Right kidney (tissue), 1 donor: ENCODE results near the gene OPN4.

Experiments
- DNase-seq: peaks from one replicate; pipeline ENCODE4 v3.0.0-alpha.2; 2016

The OPN4 gene

GRCh38 chr10:86647773-86648703, 6.3 kb upstream of the OPN4 start:
- DNase-seq: no peak

DNA sequence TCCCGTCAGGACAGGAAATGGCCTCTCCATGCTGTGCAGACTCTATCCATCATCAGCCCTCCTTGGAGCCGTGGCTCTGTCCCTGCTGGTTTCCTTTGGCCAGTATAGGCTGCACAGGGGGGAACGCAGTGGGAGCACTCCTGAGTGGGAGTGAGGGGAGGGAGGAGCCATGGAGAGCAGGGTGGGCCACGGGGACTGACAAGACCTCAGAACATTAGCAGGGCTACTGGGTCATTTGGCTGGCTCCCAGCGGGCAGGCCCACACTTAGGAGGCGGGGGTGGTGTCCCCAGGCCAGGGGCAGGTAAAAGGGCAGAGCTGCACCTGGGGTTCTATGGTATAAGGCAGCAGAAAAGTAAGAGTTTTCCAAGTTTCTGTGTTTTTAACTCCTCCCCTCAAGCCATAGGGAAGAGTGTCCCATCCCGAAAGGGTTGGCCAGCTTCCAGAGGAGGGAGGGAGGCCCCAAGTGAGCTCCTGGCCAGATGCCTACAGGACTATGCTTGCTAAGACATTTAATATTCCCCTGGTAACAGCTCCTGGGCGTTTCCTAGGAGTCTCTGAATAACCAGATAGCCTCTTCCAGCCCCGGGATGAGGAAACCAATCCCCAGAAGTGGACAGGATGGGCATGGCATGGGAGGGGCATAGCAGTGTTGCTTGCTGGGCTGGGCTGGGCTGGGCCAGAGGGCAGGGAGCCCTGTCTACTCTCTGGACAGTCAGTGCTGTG, 5.5 kb upstream of the OPN4 start:
- DNase-seq: no peak

DNA sequence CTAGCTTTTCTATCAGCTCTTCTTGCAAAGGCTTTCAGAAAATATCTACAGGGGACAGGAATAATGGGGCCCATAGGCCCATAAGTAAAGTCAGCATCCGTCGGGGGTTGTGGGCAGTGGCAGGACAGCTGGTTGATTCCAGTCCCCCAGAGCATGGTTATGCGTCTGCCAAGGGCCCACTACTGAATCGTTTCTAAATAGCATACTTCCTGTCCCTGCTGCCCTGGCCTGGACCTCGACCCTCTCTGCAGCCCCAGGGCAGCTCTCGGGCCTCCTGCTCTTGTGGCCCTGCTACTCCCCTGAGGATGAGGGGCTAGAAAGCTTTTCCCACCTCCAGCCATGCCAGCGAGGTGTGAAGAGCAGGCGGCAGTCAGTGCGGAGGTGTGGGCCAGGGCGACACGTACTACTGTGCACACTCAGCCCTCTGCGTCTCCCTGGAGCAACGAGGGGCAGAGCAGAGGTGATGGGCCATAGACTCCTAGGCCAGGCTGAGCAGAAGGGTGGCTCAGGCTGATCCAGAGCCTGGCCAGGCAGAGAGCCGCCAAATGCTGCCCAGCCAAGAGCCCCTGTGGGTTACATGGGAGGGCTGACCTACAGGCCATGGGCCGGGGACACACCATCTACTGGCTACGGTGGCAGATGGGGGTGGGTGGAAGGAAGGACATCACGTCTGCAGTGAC, 4.7 kb upstream of the OPN4 start:
- no peak for DNase-seq

GRCh38 chr10:86650151-86650550, 4.2 kb upstream of the OPN4 start:
- no peak for DNase-seq

DNA sequence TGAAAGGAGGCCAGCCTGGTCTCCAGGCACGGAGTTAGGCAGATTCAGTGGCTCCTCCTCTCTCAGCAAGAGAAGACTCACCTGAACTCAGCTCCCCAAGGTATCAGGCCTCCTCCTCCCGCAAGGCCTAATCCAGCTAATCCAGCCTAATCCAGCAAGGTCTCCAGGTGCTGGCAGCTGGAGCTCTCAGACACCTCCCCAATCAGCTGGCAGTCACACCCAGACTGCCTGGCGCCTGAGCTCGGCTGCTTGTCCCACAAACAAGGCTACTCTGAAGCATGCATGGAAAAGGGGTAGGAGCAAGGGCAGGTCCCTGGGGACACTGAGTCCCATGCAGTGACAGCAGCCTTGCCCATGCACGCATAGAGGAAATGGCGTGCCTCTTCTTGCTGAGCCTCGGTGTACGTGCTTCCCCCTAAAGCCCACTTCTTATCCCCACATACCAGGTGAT, 3.3 kb upstream of the OPN4 start:
- DNase-seq: no peak

DNA sequence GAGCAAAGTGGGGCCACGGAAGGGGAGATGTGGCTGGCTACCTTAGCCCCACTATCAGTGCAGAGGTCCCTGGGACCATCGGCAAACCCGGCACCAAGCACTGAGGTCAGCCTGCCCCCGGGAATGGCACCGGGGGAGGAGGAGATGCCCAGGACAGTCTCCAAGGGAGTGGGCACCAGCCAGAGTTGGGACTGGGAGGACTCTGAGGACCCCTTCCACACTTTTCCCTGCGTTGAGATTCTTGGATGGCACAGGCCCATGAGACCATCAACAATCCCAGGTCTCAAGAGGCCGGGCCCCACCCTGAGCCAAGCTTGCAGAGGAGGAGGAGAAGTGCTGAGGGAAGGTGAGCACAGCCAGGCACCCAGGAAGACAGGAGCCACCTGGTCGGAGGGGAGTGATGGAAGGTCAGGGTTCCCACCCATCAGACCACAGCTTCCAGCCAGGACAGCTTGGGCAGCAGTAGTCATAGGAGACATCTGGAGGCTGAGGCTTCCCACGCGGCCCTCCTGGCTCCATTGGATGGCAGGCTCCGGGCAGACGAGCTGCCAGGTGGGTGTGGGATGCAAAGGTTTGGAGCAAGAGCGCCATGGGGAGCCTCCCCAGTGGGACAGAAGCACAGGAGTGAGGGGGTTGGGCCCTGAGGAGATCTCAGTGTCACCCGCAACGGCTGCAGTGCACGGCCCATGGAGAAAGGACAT, 2.6 kb upstream of the OPN4 start:
- DNase-seq: no peak

GRCh38 chr10:86652361-86653202, 1.8 kb upstream of the OPN4 start:
- no peak for DNase-seq

DNA sequence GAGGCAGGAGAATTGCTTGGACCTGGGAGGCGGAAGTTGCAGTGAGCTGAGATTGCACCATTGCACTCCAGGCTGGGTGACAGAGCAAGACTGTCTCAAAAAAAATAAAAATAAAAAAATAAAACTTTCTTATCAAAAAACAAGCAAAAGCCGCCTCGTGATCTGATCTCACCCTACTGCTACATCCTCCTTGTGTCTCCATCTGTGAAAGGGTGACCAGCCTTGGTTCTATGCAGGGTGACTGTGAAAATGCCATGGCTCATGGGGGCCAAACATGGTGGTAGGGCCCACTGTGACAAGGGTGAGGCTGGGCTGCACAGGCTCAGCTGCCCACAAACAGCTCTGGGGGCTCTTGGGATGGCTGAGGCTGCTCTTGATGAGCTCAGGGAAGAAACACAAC, 968 bp upstream of the OPN4 start:
- no peak for DNase-seq

DNA sequence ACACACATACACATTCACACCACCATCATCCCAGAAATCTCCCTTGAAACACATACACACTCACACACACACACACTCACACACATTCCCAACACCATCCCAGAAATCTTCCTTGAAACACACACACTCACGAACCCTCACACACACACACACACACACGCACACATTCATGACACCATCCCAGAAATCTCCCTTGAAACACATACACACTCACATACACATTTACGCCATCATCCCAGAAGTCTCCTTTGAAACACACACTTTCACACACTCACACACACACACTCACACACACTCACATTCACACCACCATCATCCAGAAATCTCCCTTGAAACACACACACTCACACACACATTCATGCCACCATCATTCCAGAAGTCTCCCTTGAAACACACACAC, 360 bp upstream of the OPN4 start:
- DNase-seq: no peak

GRCh38 chr10:86655173-86655540, 810 bp downstream of the OPN4 start:
- no peak for DNase-seq

- DNase-seq: no peak
Measured at GRCh38 chr10:86655596-86655995, 1.2 kb downstream of the OPN4 start.

- DNase-seq: no peak
Measured at GRCh38 chr10:86657011-86657395, 2.7 kb downstream of the OPN4 start.

GRCh38 chr10:86657396-86658011, 3.2 kb downstream of the OPN4 start:
- no peak for DNase-seq

GRCh38 chr10:86658261-86658741, 4.0 kb downstream of the OPN4 start:
- DNase-seq: no peak

- no peak for DNase-seq
Measured at GRCh38 chr10:86658751-86659150, 4.4 kb downstream of the OPN4 start.

DNA sequence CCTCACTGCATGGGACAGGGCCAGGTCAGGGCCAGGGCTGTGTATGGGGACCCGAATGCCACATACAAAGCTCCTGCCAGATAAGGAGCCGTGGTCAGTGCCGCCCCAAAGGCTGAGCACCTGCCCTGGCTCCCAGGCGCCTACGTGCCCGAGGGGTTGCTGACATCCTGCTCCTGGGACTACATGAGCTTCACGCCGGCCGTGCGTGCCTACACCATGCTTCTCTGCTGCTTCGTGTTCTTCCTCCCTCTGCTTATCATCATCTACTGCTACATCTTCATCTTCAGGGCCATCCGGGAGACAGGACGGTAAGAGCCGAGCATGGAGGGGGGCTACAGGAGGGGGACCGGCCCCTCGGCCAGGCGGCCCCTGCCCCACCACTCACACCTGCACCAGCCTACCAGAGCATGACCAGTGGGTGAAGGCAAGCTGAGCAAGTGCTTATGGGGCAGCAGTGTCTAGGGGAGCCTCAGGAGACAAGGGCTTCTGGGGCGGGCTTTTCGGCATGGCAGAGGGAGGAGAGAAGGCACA, 4.9 kb downstream of the OPN4 start:
- no peak for DNase-seq

GRCh38 chr10:86659721-86660453, 5.5 kb downstream of the OPN4 start:
- DNase-seq: no peak

DNA sequence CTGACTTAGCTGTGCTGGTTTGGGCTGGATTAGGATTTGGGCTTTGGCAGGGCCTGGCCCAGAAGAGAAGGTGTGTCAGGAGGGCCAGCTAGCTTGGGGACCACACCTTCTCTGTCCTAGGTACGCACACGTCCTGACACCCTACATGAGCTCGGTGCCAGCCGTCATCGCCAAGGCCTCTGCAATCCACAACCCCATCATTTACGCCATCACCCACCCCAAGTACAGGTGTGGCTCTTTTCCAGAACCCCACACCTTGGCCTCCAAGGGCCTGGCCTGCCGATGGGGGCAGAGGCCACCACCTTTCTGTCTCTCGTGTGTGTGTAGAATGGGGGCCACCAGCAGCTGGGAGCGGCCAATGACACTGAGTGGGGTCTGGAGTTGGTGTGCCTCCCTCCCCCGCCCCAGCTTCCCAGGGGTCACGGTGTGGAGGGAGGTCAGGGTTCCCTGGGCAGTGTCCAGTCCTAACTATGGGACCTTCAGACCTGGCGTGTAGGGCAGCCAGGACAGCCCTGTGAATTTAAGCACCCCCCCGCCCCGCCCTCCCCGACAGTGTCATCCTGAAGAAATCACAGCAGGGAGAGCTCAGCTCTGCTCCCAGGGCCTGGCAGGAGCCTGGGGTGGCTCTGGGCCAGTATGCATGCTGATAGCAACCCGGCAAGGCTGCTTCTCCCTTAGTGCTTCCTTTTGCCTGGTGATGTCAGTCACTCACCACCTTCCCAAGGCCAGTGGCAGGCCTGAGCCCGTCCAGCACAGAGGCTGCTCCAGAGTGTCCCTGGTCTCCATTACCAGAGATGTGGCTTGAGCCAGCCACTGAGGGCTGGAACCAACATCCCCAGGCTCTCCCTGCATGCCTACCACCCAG, 7.0 kb downstream of the OPN4 start:
- DNase-seq: no peak
